ENCODE measurements around the gene KLHDC7B.
A peak's percentile ranks its signal among the peaks of the same experiment; 100 is the strongest.

GRCh38 chr22:50507991-50508884 is 37.5 kb upstream of the KLHDC7B start, which contains the start of gene NCAPH2:
- TF ChIP-seq CTCF (IDR thresholded peaks at IDR 0.05) (peak in 2 of 3 donors; percentile 19 to 40), POLR2A (IDR thresholded peaks at IDR 0.05) (peak; percentile 94)
